ENCODE results near the gene IL17RA.

IL17RA gene

GRCh38 chr22:17152971-17153370, 68.2 kb downstream of the IL17RA start:
- no peak for TF ChIP-seq ZFX (IDR thresholded peaks at IDR 0.05)
- TF ChIP-seq, protein P1, sequence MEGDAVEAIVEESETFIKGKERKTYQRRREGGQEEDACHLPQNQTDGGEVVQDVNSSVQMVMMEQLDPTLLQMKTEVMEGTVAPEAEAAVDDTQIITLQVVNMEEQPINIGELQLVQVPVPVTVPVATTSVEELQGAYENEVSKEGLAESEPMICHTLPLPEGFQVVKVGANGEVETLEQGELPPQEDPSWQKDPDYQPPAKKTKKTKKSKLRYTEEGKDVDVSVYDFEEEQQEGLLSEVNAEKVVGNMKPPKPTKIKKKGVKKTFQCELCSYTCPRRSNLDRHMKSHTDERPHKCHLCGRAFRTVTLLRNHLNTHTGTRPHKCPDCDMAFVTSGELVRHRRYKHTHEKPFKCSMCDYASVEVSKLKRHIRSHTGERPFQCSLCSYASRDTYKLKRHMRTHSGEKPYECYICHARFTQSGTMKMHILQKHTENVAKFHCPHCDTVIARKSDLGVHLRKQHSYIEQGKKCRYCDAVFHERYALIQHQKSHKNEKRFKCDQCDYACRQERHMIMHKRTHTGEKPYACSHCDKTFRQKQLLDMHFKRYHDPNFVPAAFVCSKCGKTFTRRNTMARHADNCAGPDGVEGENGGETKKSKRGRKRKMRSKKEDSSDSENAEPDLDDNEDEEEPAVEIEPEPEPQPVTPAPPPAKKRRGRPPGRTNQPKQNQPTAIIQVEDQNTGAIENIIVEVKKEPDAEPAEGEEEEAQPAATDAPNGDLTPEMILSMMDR (conservative IDR thresholded peaks at IDR 0.05), result no peak
- peak overlapping the region; percentile 39 for H3K27ac ChIP-seq

DNA sequence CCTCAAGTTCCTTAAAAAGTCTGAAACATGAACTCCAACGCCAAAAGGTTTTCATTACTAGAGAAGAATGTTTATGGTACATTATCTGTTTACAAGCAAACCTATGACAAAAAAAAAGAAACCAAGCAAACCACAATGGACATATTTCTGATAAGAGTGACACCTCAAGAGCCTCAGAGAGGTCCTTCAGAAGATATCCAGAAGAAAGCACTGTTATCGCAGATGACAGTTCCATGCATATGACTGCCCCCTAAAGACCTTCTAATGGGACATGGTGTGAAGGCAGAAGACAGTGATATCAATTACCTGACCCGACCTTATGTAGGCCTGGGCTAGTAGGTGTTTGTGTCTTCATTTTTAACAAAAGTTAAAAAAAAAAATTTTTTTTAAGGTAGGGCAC, 71.1 kb downstream of the IL17RA start:
- TF ChIP-seq, protein P1 (conservative IDR thresholded peaks at IDR 0.05), result no peak
- no peak for TF ChIP-seq ZFX (IDR thresholded peaks at IDR 0.05)
- no peak overlapping the region for H3K27ac ChIP-seq

DNA sequence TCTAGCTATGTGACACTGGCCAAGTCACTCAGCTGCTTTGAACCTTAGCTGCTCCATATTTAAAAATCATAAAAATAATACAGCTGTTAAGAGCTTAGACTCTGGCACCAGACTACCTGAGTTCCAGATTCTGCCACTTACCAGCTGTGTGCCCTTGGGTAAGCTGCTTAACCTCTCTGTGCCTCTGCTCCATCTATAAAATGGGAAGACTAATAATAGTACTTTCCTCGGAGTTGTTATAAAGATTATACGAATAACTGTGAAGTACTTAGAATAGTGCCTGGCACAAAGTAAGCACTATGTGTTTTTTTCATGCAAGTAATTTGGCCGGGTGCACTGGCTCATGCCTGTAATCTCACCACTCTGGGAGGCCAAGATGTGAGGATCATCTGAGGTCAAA, 72.9 kb downstream of the IL17RA start:
- peak overlapping the region; percentile 90 for H3K27ac ChIP-seq
- TF ChIP-seq, protein P1 (conservative IDR thresholded peaks at IDR 0.05), result no peak

DNA sequence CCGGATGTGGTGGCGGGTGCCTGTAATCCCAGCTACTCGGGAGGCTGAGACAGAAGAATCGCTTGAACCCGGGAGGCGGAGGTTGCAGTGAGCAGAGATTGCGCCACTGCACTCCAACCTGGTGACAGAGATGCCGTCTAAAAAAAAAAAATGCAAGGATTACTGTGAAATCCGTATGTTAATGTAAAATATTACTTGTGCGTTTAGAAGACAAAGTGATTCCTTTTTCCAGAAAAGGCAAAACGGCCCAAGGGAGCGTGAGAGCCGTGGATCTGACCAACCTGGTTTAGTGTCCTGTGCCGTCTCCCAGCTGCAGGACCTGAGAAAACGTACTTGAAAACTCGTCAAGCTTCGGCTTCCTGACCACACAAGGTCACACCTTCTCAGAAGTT, 73.4 kb downstream of the IL17RA start:
- TF ChIP-seq, protein P1 (conservative IDR thresholded peaks at IDR 0.05), result no peak
- TF ChIP-seq ZFX (IDR thresholded peaks at IDR 0.05), result no peak
- H3K27ac ChIP-seq, result peak overlapping the region; percentile 90

- TF ChIP-seq, protein P1 (conservative IDR thresholded peaks at IDR 0.05), result no peak
- no peak for TF ChIP-seq ZFX (IDR thresholded peaks at IDR 0.05)
- H3K27ac ChIP-seq, result peak within 1 kb of the TSS; percentile 90
Observed at GRCh38 chr22:17158568-17159503, 74.0 kb downstream of the IL17RA start, which contains the start of gene HDHD5. HDHD5 (minus strand) TSS chr22:17159277; CDS start chr22:17159251, 26 bp downstream.

- TF ChIP-seq, protein P1 (conservative IDR thresholded peaks at IDR 0.05), result no peak
- TF ChIP-seq ZFX (IDR thresholded peaks at IDR 0.05), result peak; percentile 99
- peak overlapping the region; percentile 90 for H3K27ac ChIP-seq
Observed at GRCh38 chr22:17159504-17159951, 74.7 kb downstream of the IL17RA start.

DNA sequence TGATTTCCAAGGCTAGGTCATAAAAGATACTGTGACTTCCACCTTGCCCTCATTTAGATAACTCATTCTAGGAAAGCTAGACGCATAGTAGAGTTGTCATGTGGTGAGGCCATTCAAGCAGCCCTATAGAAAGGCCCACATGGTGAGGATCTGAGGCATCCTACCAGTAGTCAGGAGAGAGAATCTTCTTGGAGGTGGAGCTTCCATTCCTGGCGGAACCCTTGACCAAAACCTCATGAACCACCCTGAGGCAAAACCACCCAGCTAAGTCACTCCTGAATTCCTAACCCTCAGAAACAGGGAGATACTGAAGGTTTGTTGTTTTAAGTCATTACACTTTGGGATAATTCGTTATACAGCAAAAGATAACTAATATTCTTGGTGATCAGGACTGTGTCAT, 77.2 kb downstream of the IL17RA start:
- TF ChIP-seq ZFX (IDR thresholded peaks at IDR 0.05), result no peak
- TF ChIP-seq, protein P1 (conservative IDR thresholded peaks at IDR 0.05), result no peak
- no peak overlapping the region for H3K27ac ChIP-seq

Measured in C4-2B (cell line).